ENCODE data around the gene NES.

The NES gene

GRCh38 chr1:156670359-156670758 is 6.8 kb downstream of the NES start:
- TF ChIP-seq RAD21 (IDR thresholded peaks at IDR 0.05; ENCODE audit: low read depth) (no peak), NFIC (IDR thresholded peaks at IDR 0.05) (no peak), REST (IDR thresholded peaks at IDR 0.05; ENCODE audit: low read depth) (no peak), TEAD4 (IDR thresholded peaks at IDR 0.05) (no peak), ZBTB7A (IDR thresholded peaks at IDR 0.05; ENCODE audit: low read depth) (no peak)

DNA sequence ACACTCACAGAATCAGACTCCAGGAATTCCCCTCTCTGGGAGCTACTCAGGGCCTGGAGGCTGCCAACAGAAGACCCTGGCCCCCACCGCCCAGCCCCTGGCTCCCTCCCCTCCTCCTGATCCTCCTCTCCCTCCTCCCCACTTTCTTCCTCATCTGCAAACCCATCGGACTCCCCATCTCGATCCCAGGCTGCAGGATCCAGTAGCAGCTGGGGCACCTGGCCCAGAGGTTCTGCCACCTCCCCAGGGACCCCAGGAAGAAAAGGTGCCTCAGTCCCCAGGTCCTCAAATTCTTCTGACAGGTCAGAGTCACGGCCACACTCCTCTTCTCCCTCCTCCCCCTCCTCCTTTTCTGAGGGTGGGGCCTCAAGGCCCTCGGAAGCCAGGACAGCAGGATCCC is 7.4 kb downstream of the NES start:
- TF ChIP-seq, protein P1, sequence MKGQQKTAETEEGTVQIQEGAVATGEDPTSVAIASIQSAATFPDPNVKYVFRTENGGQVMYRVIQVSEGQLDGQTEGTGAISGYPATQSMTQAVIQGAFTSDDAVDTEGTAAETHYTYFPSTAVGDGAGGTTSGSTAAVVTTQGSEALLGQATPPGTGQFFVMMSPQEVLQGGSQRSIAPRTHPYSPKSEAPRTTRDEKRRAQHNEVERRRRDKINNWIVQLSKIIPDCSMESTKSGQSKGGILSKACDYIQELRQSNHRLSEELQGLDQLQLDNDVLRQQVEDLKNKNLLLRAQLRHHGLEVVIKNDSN (IDR thresholded peaks at IDR 0.05): no peak
- TF ChIP-seq ZBTB7A (IDR thresholded peaks at IDR 0.05; ENCODE audit: low read depth): no peak
- TF ChIP-seq FOXM1 (IDR thresholded peaks at IDR 0.05; ENCODE audit: borderline replicate concordance, low read depth): no peak

GRCh38 chr1:156668801-156669637 is 8.2 kb downstream of the NES start:
- TF ChIP-seq CEBPB (IDR thresholded peaks at IDR 0.05): no peak

- TF ChIP-seq TAF1 (IDR thresholded peaks at IDR 0.05; ENCODE audit: low read depth) (no peak), NFIC (IDR thresholded peaks at IDR 0.05) (no peak)
- TF ChIP-seq, protein P2, sequence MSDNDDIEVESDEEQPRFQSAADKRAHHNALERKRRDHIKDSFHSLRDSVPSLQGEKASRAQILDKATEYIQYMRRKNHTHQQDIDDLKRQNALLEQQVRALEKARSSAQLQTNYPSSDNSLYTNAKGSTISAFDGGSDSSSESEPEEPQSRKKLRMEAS (IDR thresholded peaks at IDR 0.05): no peak
Measured at GRCh38 chr1:156667968-156668709, 9.1 kb downstream of the NES start.

GRCh38 chr1:156667610-156667967 is 9.6 kb downstream of the NES start:
- TF ChIP-seq, protein P1 (IDR thresholded peaks at IDR 0.05): no peak
- no peak for TF ChIP-seq TEAD4 (IDR thresholded peaks at IDR 0.05)
- TF ChIP-seq TCF12 (IDR thresholded peaks at IDR 0.05; ENCODE audit: low read depth): no peak
- TF ChIP-seq NFIC (IDR thresholded peaks at IDR 0.05): no peak
- TF ChIP-seq CREB1 (IDR thresholded peaks at IDR 0.05; ENCODE audit: low read depth): no peak
- no peak for TF ChIP-seq EGR1 (IDR thresholded peaks at IDR 0.05)
- TF ChIP-seq, protein P2 (IDR thresholded peaks at IDR 0.05): no peak
- TF ChIP-seq TAF1 (IDR thresholded peaks at IDR 0.05; ENCODE audit: low read depth): no peak
- TF ChIP-seq CEBPB (IDR thresholded peaks at IDR 0.05): no peak
- TF ChIP-seq REST (IDR thresholded peaks at IDR 0.05; ENCODE audit: low read depth): no peak

- TF ChIP-seq, protein P2 (IDR thresholded peaks at IDR 0.05): no peak
- no peak for TF ChIP-seq TAF1 (IDR thresholded peaks at IDR 0.05; ENCODE audit: low read depth)
- no peak for TF ChIP-seq TEAD4 (IDR thresholded peaks at IDR 0.05)
- no peak for TF ChIP-seq FOXM1 (IDR thresholded peaks at IDR 0.05; ENCODE audit: borderline replicate concordance, low read depth)
- no peak for TF ChIP-seq YY1 (IDR thresholded peaks at IDR 0.05; ENCODE audit: low read depth)
- TF ChIP-seq EGR1 (IDR thresholded peaks at IDR 0.05): no peak
Measured at GRCh38 chr1:156666862-156667609, 10.2 kb downstream of the NES start.

Measured in Ishikawa (cell line).